Measurements from ENCODE around the gene FBLN7. TPM values are rescaled to one million over a fixed set of nuclear protein-coding genes. Genes with fewer than 3 reads are reported as not detected.

Gene FBLN7
- total and polyA plus RNA-seq, 4 donors: 0.60 to 2.4 (median 1.9) TPM

GRCh38 chr2:112189001-112189556 is 50.9 kb downstream of the FBLN7 start:
- Histone ChIP-seq H3K4me3 (ENCODE audit: low read depth in 1 of 3, low read length in 3 of 3) (no peak overlapping the region), H3K4me1 (ENCODE audit: control insufficient read depth in 4 of 4, insufficient read depth in 4 of 4, low read length in 3 of 4) (no peaks in the 10 kb centered on the region), H3K9ac (ENCODE audit: low read depth in 1 of 2, low read length in 2 of 2) (no peak overlapping the region), H3K9me3 (ENCODE audit: control insufficient read depth in 4 of 4, low read length in 3 of 4) (no peaks in the 10 kb centered on the region), H3K36me3 (ENCODE audit: control insufficient read depth in 4 of 4, insufficient read depth in 3 of 4, low read depth in 1 of 4, low read length in 3 of 4) (no peaks in the 10 kb centered on the region), H3K27ac (ENCODE audit: low read depth in 1 of 2, low read length in 2 of 2) (no peak overlapping the region), H3K27me3 (ENCODE audit: control insufficient read depth in 4 of 4, insufficient read depth in 4 of 4, low read length in 3 of 4) (no peaks in the 10 kb centered on the region)
- WGBS: 97% methylated on average over 3 of the region's 3 CpGs
- TF ChIP-seq EGR1 (IDR thresholded peaks at IDR 0.05; ENCODE audit: low read depth in 2 of 2) (no peak), FOXA2 (IDR thresholded peaks at IDR 0.05) (no peak), RXRA (IDR thresholded peaks at IDR 0.05) (no peak), GABPA (IDR thresholded peaks at IDR 0.05 in 1 of 2, conservative IDR thresholded peaks at IDR 0.05 in 1 of 2) (no peak), RAD21 (IDR thresholded peaks at IDR 0.05) (no peak), REST (IDR thresholded peaks at IDR 0.05) (no peak), JUND (IDR thresholded peaks at IDR 0.05) (no peak), SP1 (IDR thresholded peaks at IDR 0.05) (no peak), NR2F2 (IDR thresholded peaks at IDR 0.05) (no peak), ATF3 (IDR thresholded peaks at IDR 0.05) (no peak), HNF4G (IDR thresholded peaks at IDR 0.05) (no peak), CTCF (IDR thresholded peaks at IDR 0.05; ENCODE audit: low read depth, low read length, missing input control) (no peak), FOXA1 (IDR thresholded peaks at IDR 0.05) (no peak), MAX (IDR thresholded peaks at IDR 0.05) (no peak), HNF4A (conservative IDR thresholded peaks at IDR 0.05) (no peak), YY1 (IDR thresholded peaks at IDR 0.05) (no peak), TAF1 (conservative IDR thresholded peaks at IDR 0.05) (no peak), ZBTB33 (IDR thresholded peaks at IDR 0.05) (no peak)
- DNase-seq (ENCODE audit: low spot score): no peak
